Heart left ventricle (tissue), 16 donors: ENCODE measurements around the gene SLC9A8. TPM values are rescaled to one million over a fixed set of nuclear protein-coding genes. Genes with fewer than 3 reads are reported as not detected.
"Not testable (repeated sequence)": the region's sequence is repeated elsewhere in the genome, so short reads cannot be mapped to it uniquely, and the experiment has no call there.

Source experiments
- ATAC-seq, 4 donors: fragments of 200-7000 bp; cut with Tn5 transposase; one replicate each; pipeline ENCODE4 v1.9.1; 2020 to 2022; ENCODE audit warnings: moderate library complexity in 4 of 4, mild to moderate bottlenecking in 3 of 4, moderate number of reproducible peaks in 1 of 4
- DNase-seq, 5 donors: peaks; one replicate each; pipeline ENCODE4 v3.0.0-alpha.2; 2020
- H3K27ac ChIP-seq, 12 donors: fragments of 200-600 bp; sonication (generic) in 4 of 12; one replicate each; pipeline versions ENCODE4 v1.5.0 to v1.8.0; 2016 to 2022; ENCODE audit warnings: mild to moderate bottlenecking in 2 of 12
- H3K27me3 ChIP-seq, 9 donors: fragments of 200-600 bp; sonication (generic) in 2 of 9; one replicate each; pipeline versions ENCODE4 v1.5.1 to v1.8.0; 2016 to 2022; ENCODE audit warnings: mild to moderate bottlenecking in 3 of 9
- H3K36me3 ChIP-seq, 9 donors: fragments of 200-600 bp; sonication (generic) in 2 of 9; one replicate each; pipeline versions ENCODE4 v1.5.0 to v1.8.0; 2018 to 2022; ENCODE audit warnings: mild to moderate bottlenecking in 2 of 9
- H3K4me1 ChIP-seq, 12 donors: fragments of 200-600 bp; sonication (generic) in 4 of 12; one replicate each; pipeline versions ENCODE4 v1.5.0 to v1.8.0; 2016 to 2022; ENCODE audit warnings: mild to moderate bottlenecking in 3 of 12
- H3K4me3 ChIP-seq, 12 donors: fragments of 200-600 bp; sonication (generic) in 4 of 12; one replicate each; pipeline versions ENCODE4 v1.5.0 to v1.8.0; 2017 to 2022; ENCODE audit warnings: mild to moderate bottlenecking in 9 of 12, moderate library complexity in 4 of 12
- H3K9me3 ChIP-seq, 12 donors: fragments of 200-600 bp; sonication (generic) in 4 of 12; one replicate each; pipeline versions ENCODE4 v1.5.0 to v1.8.0; 2016 to 2022; ENCODE audit warnings: mild to moderate bottlenecking in 1 of 12
- CTCF ChIP-seq, 12 donors: fragments of 200-600 bp; sonication (generic) in 4 of 12; IDR thresholded peaks; one replicate each; pipeline versions ENCODE4 v1.5.0 to v1.8.0; 2018 to 2022; ENCODE audit warnings: antibody characterized with exemption in 12 of 12, mild to moderate bottlenecking in 5 of 12
- POLR2A ChIP-seq, 2 donors: fragments of 450-650 bp; IDR thresholded peaks; one replicate each; pipeline ENCODE4 v1.6.1; 2017; ENCODE audit warnings: antibody characterized with exemption in 2 of 2, mild to moderate bottlenecking in 2 of 2, moderate library complexity in 2 of 2
- WGBS, 4 donors: extraction: QIAGEN DNeasy Blood & Tissue Kit in 2 of 4; methylation state at CpG; one replicate each; pipeline versions ENCODE4 v1.1.5 to v1.1.7; 2013 to 2018; 5-methylcytosine and 5-hydroxymethylcytosine counted together
- intact Hi-C, 10 donors: fragments of 100-400 bp; cut with DNase I; formaldehyde crosslinking; loops; one replicate each; pipeline versions ENCODE4 v1.11.1 to v1.14.2; 2022
- polyA plus RNA-seq, 2 donors: library from polyadenylated mRNA; stranded (reverse); fragments of 200-250 nt; gene quantifications; one replicate each; pipeline ENCODE4 v1.2.3, GENCODE V29; 2013
- total RNA-seq, 9 donors: library from RNA; depleted of rRNA in 2 of 9; stranded (reverse); fragments of >200 nt in 2 of 9; fragmentation: NEBNext Ultra II Directional in 3 of 9; extraction: Animal tissue kit (Norgen Biotek cat#: 25700) in 3 of 9; gene quantifications; one replicate each; pipeline versions ENCODE4 v1.1.0 to v1.2.4, GENCODE V29; 2016 to 2023
- donor health status: ischemic (EF 13 %, LVEDD 7.1; RV severe dilation, severe dysfunction).
- donor health status: healthy with polysubstance abuse.
- donor health status: DM: no; HTN: yes; CAD: no.
- donor health status: DM: no; HTN: no; CAD: no.
- donor health status: ischemic (EF 25% LVEDD 6.9; RV normal size, moderate dysfunction).
- donor health status: ischemic (EF 25% LVEDD 5.7; RV mildly dilated, moderate dysfunction).
- donor health status: healthy.
- donor health status: DM: yes; HTN: yes; CAD: no.
- donor health status: ischemic (EF 35%, LVEDD 5.7; RV mildly dilated, moderate dysfunction).
- donor health status: nonischemic (EF 11% LVEDD 7.7; RV severe dilation, severe dysfunction).
- donor health status: DM: yes; HTN: yes; CAD: no.
- donor health status: PGD.
- donor health status: ischemic (EF 29% LVEDD 5.4; RV normal size, mild dysfunction).
- donor health status: nonischemic (EF 23%, LVEDD 6.1; RV moderate dilation, normal function).

Gene SLC9A8
- total and polyA plus RNA-seq, 11 donors = 4.6 to 12.5 (median 6.2) TPM

GRCh38 chr20:49769048-49769581 is 43.5 kb upstream of the SLC9A8 start:
- DNase-seq = no peak
- WGBS, 4 donors = 92 to 96% (median 94%) methylated on average over 5 of the region's 5 CpGs
- no peaks in the 10 kb centered on the region for H3K36me3 ChIP-seq
- ATAC-seq = no peak
- H3K4me1 ChIP-seq = peaks cover 0 to 67% (median 18%) of the 10 kb centered on the region in 12 donors
- H3K4me3 ChIP-seq = no peak overlapping the region
- H3K9me3 ChIP-seq = no peaks in the 10 kb centered on the region
- TF ChIP-seq POLR2A (IDR thresholded peaks at IDR 0.05) (no peak), CTCF (IDR thresholded peaks at IDR 0.05) (no peak)
- intact Hi-C loops = loop anchor here in 1 of 10 donors (2.0 kb wide), 1 partner anchor 44 kb away; the partner anchor contains the start of gene SLC9A8
- no peaks in the 10 kb centered on the region for H3K27me3 ChIP-seq
- H3K27ac ChIP-seq = peak overlapping the region; percentile 4 to 76 (median 61)

GRCh38 chr20:49770634-49771033 is 42.0 kb upstream of the SLC9A8 start:
- intact Hi-C loops = no loop called here
- no peaks in the 10 kb centered on the region for H3K9me3 ChIP-seq
- H3K27me3 ChIP-seq = no peaks in the 10 kb centered on the region
- peaks cover 0 to 69% (median 27%) of the 10 kb centered on the region in 12 donors for H3K4me1 ChIP-seq
- no peak for DNase-seq
- no peak for TF ChIP-seq CTCF (IDR thresholded peaks at IDR 0.05)
- no peak for TF ChIP-seq POLR2A (IDR thresholded peaks at IDR 0.05)
- no peaks in the 10 kb centered on the region for H3K36me3 ChIP-seq
- H3K27ac ChIP-seq = no peak overlapping the region
- 97 to 100% (median 99%) methylated on average over 1 of the region's 1 CpG for WGBS, 4 donors
- H3K4me3 ChIP-seq = no peak overlapping the region
- ATAC-seq = no peak

GRCh38 chr20:49774213-49774612 is 38.4 kb upstream of the SLC9A8 start:
- H3K4me3 ChIP-seq, H3K9me3 ChIP-seq, H3K27me3 ChIP-seq, ATAC-seq, H3K27ac ChIP-seq, H3K36me3 ChIP-seq, DNase-seq, intact Hi-C loops: not testable (repeated sequence)
- 95 to 97% (median 96%) methylated on average over 8 of the region's 8 CpGs for WGBS, 4 donors
- peaks cover 0 to 52% (median 25%) of the 10 kb centered on the region in 12 donors for H3K4me1 ChIP-seq

GRCh38 chr20:49775229-49775693 is 37.4 kb upstream of the SLC9A8 start:
- ATAC-seq = peak in 3 of 4 donors; percentile 74 to 83 (median 82)
- Histone ChIP-seq H3K27ac (peak overlapping the region in 7 of 12 donors; percentile 14 to 79 (median 46)), H3K36me3 (no peaks in the 10 kb centered on the region), H3K4me1 (peaks cover 0 to 42% (median 25%) of the 10 kb centered on the region in 12 donors), H3K27me3 (no peaks in the 10 kb centered on the region), H3K9me3 (no peaks in the 10 kb centered on the region), H3K4me3 (no peak overlapping the region)
- DNase-seq = peak in 3 of 5 donors; percentile 27 to 75 (median 33)
- TF ChIP-seq POLR2A (IDR thresholded peaks at IDR 0.05) (no peak), CTCF (IDR thresholded peaks at IDR 0.05) (no peak)
- intact Hi-C loops = loop anchor here in 2 of 10 donors (5.0 kb wide), 1 partner anchor 37 kb away; the partner anchor contains the start of gene SLC9A8 (in 2 of the 2)
- 34 to 65% (median 47%) methylated on average over 5 of the region's 5 CpGs for WGBS, 4 donors
